ENCODE results near the gene BLM.

DNA sequence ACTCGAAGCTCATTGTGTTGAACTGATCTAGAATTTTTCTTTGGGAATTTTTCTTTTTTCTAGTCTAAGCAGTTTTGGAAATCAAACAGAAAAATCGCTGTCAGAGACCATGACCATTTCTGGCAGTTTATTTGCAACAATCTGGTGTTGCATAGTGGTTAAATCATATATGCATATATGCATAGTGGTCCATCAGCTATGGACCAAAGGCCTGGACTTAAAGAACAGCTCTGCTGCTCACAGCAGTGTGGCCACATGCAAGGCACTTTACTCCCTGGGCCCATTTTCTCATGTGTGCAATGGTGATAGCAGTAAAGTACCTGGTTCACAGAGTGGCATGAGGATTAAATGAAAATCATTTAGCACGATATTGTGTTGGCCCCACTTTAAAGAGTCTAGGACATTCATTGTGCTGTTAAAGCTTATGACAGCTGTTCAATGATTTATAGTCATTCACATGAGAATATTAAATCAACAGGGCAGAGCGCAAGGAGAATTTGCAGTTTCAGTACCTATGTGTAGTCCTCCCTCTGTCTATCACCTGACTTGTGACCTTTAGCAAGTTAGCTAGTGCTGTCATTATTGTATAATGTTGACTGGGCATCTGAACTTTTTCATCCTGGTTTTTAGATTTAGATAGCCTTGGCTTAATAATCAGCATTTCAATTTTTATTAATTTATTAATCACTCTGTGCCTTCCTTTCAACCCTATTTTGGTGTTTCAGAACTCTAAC is 46.4 kb downstream of the BLM start:
- TF ChIP-seq FOXP2 (optimal IDR thresholded peaks at IDR 0.05; ENCODE audit: borderline replicate concordance, extremely low read depth, extremely low read length, insufficient read depth) = no peak
- TF ChIP-seq, protein P1, sequence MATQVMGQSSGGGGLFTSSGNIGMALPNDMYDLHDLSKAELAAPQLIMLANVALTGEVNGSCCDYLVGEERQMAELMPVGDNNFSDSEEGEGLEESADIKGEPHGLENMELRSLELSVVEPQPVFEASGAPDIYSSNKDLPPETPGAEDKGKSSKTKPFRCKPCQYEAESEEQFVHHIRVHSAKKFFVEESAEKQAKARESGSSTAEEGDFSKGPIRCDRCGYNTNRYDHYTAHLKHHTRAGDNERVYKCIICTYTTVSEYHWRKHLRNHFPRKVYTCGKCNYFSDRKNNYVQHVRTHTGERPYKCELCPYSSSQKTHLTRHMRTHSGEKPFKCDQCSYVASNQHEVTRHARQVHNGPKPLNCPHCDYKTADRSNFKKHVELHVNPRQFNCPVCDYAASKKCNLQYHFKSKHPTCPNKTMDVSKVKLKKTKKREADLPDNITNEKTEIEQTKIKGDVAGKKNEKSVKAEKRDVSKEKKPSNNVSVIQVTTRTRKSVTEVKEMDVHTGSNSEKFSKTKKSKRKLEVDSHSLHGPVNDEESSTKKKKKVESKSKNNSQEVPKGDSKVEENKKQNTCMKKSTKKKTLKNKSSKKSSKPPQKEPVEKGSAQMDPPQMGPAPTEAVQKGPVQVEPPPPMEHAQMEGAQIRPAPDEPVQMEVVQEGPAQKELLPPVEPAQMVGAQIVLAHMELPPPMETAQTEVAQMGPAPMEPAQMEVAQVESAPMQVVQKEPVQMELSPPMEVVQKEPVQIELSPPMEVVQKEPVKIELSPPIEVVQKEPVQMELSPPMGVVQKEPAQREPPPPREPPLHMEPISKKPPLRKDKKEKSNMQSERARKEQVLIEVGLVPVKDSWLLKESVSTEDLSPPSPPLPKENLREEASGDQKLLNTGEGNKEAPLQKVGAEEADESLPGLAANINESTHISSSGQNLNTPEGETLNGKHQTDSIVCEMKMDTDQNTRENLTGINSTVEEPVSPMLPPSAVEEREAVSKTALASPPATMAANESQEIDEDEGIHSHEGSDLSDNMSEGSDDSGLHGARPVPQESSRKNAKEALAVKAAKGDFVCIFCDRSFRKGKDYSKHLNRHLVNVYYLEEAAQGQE (IDR thresholded peaks at IDR 0.05; ENCODE audit: insufficient read depth in 1 of 2, low read depth in 2 of 2, low read length in 2 of 2) = no peak
